T47D (cell line): ENCODE results near the gene CYTH3.
"Not testable (repeated sequence)": the region's sequence is repeated elsewhere in the genome, so short reads cannot be mapped to it uniquely, and the experiment has no call there.

ENCODE experiments used
- DNase-seq, 2 experiments: peaks; one replicate each; pipeline versions ENCODE4 v3.0.0 to v3.0.0-alpha.2; 2011 to 2012; ENCODE audit warnings: low read depth in 1 of 2, low spot score in 1 of 2
- JUND ChIP-seq: IDR thresholded peaks from 2 replicates; pipeline ENCODE4 v1.6.1; 2012; ENCODE audit warnings: low read depth
- in situ Hi-C: cut with HindIII; loops from 2 replicates; pipeline ENCODE4 v1.10.0; 2016; ENCODE audit warnings: low sequenced_read_pairs, low pct_unique_long_range_greater_than_20kb

The CYTH3 gene

DNA sequence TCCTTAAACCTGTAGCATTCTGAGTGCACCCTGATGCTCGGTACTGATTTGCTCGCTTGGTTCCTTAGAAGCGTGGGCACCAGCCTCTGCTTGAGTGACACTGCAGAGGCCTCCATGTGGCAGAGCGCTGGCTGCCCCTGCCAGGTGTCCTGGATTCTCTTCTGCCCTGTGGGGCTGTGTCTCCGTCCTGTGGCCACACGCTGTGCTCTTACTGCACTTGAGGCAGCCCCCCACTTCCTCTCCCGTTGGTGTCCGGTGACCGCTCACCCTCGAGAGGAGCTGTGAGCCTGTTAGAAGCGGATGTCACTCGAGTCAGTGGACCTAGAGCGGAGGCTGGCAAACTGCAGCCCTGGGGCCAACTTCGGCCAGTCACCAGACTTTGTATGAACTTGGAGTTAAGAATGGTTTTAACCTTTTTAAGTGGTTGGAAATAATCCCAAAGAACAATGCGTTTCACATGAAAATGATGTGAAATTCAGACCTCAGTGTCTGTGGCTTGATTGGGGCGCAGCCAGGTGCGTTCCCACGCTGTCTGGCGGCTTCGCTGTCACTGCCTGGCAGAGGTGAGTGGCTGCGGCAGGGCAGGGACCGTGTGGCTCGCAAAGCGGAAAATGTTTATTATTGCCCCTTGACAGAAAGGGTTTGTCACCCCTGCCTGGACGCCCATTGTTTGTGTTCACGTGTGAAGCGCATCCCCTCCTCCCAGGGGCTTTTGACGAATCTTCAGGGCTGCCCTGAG is 114.6 kb downstream of the CYTH3 start:
- no peak for TF ChIP-seq JUND
- no peak for DNase-seq
- in situ Hi-C loops, result no loop called here

DNA sequence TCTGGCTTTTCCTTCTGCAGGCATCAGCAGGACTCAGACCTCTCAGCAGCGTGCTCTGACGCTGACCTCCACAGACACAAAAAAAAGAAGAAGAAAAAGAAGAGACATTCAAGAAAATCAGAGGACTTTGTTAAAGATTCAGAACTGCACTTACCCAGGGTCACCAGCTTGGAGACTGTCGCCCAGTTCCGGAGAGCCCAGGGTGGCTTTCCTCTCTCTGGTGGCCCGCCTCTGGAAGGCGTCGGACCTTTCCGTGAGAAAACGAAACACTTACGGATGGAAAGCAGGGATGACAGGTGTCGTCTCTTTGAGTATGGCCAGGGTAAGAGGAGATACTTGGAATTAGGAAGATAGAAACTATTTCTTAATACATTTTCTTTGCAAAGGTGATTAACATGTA is 115.7 kb downstream of the CYTH3 start:
- in situ Hi-C loops, result no loop called here
- DNase-seq, result no peak
- TF ChIP-seq JUND, result no peak

DNA sequence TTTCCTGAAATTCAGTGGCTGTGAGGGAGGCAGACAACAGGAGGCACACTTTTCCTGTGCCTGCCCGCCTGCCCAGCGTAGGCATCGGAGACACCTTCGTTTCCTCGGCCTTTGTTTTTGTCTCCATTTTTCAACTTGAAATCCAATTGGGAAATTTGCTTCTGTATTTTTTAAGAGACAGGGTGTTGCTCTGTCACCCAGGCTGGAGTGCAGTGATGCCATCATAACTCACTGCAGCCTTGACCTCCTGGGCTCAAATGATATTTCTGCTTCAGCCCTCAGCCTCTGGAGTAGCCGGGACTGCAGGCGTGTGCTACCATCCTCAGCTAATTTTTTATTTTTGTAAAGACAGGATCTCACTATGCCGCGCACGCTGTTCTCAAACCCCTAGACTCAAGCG is 116.8 kb downstream of the CYTH3 start:
- no peak for TF ChIP-seq JUND
- DNase-seq, result no peak
- in situ Hi-C loops, result no loop called here

DNA sequence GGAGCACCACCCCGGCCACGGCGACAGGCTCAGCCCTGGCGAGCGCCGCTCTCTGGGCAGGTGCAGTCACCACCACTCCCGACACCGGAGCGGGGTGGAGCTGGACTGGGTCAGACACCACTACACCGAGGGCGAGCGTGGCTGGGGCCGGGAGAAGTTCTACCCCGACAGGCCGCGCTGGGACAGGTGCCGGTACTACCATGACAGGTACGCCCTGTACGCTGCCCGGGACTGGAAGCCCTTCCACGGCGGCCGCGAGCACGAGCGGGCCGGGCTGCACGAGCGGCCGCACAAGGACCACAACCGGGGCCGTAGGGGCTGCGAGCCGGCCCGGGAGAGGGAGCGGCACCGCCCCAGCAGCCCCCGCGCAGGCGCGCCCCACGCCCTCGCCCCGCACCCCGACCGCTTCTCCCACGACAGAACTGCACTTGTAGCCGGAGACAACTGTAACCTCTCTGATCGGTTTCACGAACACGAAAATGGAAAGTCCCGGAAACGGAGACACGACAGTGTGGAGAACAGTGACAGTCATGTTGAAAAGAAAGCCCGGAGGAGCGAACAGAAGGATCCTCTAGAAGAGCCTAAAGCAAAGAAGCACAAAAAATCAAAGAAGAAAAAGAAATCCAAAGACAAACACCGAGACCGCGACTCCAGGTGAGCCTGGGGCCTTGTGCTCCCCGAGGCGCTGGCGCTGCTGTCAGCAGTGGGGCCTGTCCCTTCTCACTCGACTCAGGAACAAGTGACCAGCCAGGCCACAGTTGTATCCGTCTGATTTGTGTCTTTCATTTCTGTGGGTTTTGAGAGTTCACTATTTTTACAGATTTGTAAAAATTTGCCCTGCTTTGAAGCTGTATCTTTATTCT is 117.7 kb downstream of the CYTH3 start:
- DNase-seq, result no peak
- TF ChIP-seq JUND, result no peak
- in situ Hi-C loops, result no loop called here

DNA sequence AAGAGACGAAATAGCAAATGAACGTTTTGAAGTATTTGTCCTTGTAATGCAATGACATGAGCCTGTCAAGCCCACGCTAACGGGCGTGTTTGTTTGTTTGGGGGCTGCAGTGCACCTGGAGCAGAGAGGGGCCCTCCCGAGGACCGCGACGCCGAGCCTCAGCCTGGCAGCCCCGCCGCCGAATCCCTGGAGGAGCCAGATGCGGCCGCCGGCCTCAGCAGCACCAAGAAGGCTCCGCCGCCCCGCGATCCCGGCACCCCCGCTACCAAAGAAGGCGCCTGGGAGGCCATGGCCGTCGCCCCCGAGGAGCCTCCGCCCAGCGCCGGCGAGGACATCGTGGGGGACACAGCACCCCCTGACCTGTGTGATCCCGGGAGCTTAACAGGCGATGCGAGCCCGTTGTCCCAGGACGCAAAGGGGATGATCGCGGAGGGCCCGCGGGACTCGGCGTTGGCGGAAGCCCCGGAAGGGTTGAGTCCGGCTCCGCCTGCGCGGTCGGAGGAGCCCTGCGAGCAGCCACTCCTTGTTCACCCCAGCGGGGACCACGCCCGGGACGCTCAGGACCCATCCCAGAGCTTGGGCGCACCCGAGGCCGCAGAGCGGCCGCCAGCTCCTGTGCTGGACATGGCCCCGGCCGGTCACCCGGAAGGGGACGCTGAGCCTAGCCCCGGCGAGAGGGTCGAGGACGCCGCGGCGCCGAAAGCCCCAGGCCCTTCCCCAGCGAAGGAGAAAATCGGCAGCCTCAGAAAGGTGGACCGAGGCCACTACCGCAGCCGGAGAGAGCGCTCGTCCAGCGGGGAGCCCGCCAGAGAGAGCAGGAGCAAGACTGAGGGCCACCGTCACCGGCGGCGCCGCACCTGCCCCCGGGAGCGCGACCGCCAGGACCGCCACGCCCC is 118.5 kb downstream of the CYTH3 start:
- DNase-seq, result no peak
- in situ Hi-C loops, result no loop called here
- TF ChIP-seq JUND, result no peak

DNA sequence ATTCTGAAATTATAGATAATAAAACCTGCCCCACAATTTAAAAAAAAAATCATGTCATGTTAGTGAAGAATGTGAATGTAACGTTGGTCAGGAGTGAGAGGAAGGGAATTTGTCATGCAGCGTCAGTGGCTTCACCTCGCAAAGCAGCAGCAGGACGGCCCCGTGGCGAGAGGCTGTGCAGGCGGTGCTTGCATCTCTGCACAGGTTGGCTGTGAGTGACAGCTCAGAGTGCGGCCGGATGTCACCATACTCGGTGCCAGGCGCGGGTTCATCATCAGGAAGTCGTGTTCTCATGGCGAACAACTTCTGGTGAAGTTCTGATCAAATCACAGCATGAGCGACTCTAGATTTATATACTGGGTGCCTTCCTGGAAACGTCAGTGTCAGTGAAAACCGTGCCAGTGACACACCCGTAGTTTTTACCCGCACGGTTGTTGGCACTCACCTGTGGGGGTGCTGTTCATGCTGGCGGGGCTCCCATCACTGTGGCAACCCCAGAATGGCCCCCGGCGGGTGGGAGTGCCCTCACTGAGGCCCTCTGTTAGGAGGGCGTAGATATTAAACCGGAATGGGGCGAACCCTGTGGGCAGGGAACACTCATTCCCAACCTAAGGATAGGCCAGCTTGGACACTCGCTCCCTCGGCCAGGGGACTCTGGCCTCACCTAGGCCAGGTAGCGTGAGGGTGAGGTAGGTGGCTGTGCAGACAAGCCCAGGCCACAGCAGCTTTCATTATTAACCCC is 120.3 kb downstream of the CYTH3 start:
- TF ChIP-seq JUND, result no peak
- in situ Hi-C loops, result no loop called here
- no peak for DNase-seq

DNA sequence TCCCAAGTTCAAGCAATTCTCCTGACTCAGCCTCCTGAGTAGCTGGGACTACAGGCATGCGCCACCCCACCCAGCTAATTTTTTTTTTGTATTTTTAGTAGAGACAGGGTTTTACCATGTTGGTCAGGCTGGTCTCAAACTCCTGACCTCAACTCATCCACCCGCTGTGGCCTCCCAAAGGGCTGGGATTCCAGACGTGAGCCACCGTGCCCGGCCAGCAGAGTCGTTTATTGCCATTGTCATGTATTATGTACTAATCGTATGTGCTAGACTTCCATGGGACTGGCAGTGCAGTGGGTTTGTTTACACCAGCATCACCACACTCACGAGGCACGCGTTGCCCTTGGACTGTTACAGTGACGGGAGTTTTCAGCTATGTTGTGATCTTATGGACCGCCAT is 120.9 kb downstream of the CYTH3 start:
- in situ Hi-C loops, DNase-seq: not testable (repeated sequence)

DNA sequence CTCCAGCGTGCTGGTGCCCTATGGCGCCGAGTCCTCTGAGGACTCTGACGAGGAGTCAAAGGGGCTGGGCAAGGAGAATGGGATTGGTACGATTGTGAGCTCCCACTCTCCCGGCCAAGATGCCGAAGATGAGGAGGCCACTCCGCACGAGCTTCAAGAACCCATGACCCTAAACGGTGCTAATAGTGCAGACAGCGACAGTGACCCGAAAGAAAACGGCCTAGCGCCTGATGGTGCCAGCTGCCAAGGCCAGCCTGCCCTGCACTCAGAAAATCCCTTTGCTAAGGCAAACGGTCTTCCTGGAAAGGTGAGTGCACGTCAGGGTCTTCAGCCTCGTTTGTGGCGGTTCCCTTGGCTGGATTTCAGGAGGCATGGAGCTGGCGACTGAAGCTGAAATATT is 122.4 kb downstream of the CYTH3 start:
- in situ Hi-C loops, result no loop called here
- TF ChIP-seq JUND, result no peak

DNA sequence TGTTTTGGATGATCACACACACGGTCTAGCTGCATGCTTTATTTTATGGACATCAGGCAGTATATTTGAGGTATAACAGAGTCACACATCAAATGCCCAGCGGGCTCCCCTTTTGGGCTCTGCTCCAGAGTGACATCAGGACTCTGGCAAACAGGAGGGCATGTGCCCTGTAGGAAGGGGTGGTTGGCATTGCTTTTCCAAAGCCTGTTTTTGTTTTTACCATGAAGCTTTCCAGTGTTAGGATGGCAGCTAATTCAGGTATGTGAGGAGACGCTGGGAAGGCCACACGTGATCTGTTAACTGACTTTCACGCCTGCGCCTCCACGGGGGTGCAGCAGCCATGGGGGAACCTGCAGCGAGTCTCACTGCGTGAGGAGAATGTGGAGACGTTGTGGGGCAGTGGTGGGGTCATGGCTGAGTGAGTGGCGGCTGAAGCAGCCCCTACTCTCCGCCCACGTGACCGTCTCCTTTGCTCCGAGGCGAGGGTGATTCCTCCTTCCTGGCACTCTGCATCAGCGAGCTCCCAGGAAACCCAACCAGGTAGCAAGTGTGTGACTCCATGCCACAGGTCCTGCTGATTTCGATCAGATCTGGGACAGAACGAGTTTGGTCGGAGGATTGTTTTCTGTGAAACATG is 123.6 kb downstream of the CYTH3 start:
- peak in 1 of 2 experiments; percentile 34 for DNase-seq
- in situ Hi-C loops, result no loop called here
- no peak for TF ChIP-seq JUND

More for the DNA sequence above, 122.4 kb downstream of the CYTH3 start:
- no peak for DNase-seq

DNA sequence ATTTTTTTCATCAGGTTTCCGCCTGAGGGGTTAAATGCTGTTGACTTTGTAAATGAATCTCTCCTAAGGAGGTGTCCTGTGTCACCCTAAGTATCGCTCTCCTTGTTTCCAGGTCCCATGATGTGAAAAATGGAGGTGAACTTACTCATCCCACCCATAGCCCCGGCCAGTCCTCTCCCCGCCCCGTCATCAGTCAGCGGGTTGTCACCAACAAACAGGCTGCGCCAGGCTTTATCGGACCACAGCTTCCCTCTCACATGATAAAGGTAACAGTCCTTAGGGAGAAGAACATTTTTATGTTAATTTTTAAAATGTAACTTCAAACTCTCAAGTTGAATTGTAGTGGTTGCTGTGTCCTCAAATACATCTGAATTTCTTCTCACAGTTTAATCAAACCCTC is 124.8 kb downstream of the CYTH3 start:
- in situ Hi-C loops, result no loop called here
- no peak for TF ChIP-seq JUND

DNA sequence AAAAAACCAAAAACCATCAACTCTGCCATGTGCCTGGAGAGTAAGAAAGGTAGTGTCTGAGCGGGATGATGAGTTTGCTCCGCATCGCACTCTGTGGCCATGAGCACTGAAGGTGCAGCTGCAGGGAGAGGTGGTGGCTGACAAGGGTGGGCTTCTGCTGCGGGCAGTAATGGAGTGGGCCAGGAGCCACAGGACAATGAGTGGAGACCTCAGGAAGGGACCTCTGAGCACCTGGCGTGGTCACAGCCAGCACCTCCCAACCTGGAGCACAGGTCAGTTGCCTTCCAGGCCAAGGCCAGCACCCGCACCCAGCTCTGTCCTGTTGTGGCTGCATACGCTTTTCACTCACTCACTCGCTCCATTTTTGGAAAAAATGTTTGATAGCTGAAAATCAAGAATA is 125.8 kb downstream of the CYTH3 start:
- in situ Hi-C loops, result no loop called here
- no peak for TF ChIP-seq JUND
- DNase-seq, result no peak

More for the DNA sequence above, 124.8 kb downstream of the CYTH3 start:
- no peak for DNase-seq
